Vagina (tissue), 2 donors: ENCODE results near the gene LMO7. TPM values are rescaled to one million over a fixed set of nuclear protein-coding genes. Genes with fewer than 3 reads are reported as not detected.

Experiments used
- DNase-seq, 2 donors: peaks; one replicate each; pipeline ENCODE4 v3.0.0-alpha.2; 2017; ENCODE audit errors: extremely low spot score in 2 of 2
- H3K27ac ChIP-seq: fragments of 200-600 bp; sonication (generic); one replicate; pipeline ENCODE4 v1.5.1; 2019
- H3K27me3 ChIP-seq: fragments of 200-600 bp; sonication (generic); one replicate; pipeline ENCODE4 v1.5.1; 2019
- H3K36me3 ChIP-seq, 2 donors: fragments of 200-600 bp; sonication (generic); one replicate each; pipeline ENCODE4 v1.5.1; 2017 to 2019
- H3K4me1 ChIP-seq: fragments of 200-600 bp; sonication (generic); one replicate; pipeline ENCODE4 v1.5.1; 2019
- H3K4me3 ChIP-seq, 2 donors: fragments of 200-600 bp; sonication (generic); 1 replicate in 1 of 2; 2 replicates in 1 of 2; pipeline ENCODE4 v1.5.1; 2016 to 2019
- H3K9me3 ChIP-seq: fragments of 200-600 bp; sonication (generic); one replicate; pipeline ENCODE4 v1.5.1; 2019
- CTCF ChIP-seq, 3 experiments: fragments of 450-650 bp in 2 of 3; fragments of 200-600 bp in 1 of 3; sonication (generic) in 1 of 3; IDR thresholded peaks; one replicate each; pipeline ENCODE4 v1.5.1; 2017 to 2019; ENCODE audit warnings: antibody characterized with exemption in 3 of 3, mild to moderate bottlenecking in 2 of 3, moderate library complexity in 2 of 3
- POLR2A ChIP-seq, 2 donors: fragments of 450-650 bp; IDR thresholded peaks; one replicate each; pipeline ENCODE4 v1.6.1; 2017; ENCODE audit warnings: antibody characterized with exemption in 2 of 2, mild to moderate bottlenecking in 2 of 2, moderate library complexity in 2 of 2
- POLR2AphosphoS5 ChIP-seq, 2 donors: sonication (generic); formaldehyde crosslinking; IDR thresholded peaks; one replicate each; pipeline ENCODE4 v1.9.0; 2017; ENCODE audit warnings: antibody characterized with exemption in 2 of 2, mild to moderate bottlenecking in 2 of 2, low read depth in 1 of 2; ENCODE audit not compliant: insufficient read depth in 1 of 2
- intact Hi-C: fragments of 100-400 bp; cut with DNase I; formaldehyde crosslinking; loops from one replicate; pipeline ENCODE4 v1.15.1; 2023
- total RNA-seq: library from RNA; depleted of rRNA; stranded (reverse); fragments of >200 nt; gene quantifications from one replicate; pipeline ENCODE4 v1.2.3, GENCODE V29; 2016

Gene LMO7
- total RNA-seq, 1 donor from 2014 or later, result 85.4 TPM

- H3K36me3 ChIP-seq, result no peaks in the 10 kb centered on the region
- intact Hi-C loops, result no loop called here
- no peak overlapping the region for H3K27ac ChIP-seq
- no peak for DNase-seq
- no peaks in the 10 kb centered on the region for H3K27me3 ChIP-seq
- no peak overlapping the region for H3K4me3 ChIP-seq
- no peak for TF ChIP-seq POLR2A (IDR thresholded peaks at IDR 0.05)
- TF ChIP-seq CTCF (IDR thresholded peaks at IDR 0.05), result no peak
- TF ChIP-seq POLR2AphosphoS5 (IDR thresholded peaks at IDR 0.05; ENCODE audit: insufficient read depth in 1 of 2, low read depth in 1 of 2), result no peak
- no peaks in the 10 kb centered on the region for H3K4me1 ChIP-seq
- no peaks in the 10 kb centered on the region for H3K9me3 ChIP-seq
These were observed 46.2 kb downstream of the LMO7 start for GRCh38 chr13:75682326-75682725.

GRCh38 chr13:75685239-75685697 lies 49.1 kb downstream of the LMO7 start:
- Histone ChIP-seq H3K27ac (no peak overlapping the region), H3K4me3 (no peak overlapping the region), H3K9me3 (no peaks in the 10 kb centered on the region), H3K4me1 (no peaks in the 10 kb centered on the region), H3K27me3 (no peaks in the 10 kb centered on the region), H3K36me3 (no peaks in the 10 kb centered on the region)
- no peak for DNase-seq
- no peak for TF ChIP-seq CTCF (IDR thresholded peaks at IDR 0.05)
- TF ChIP-seq POLR2A (IDR thresholded peaks at IDR 0.05), result no peak
- no peak for TF ChIP-seq POLR2AphosphoS5 (IDR thresholded peaks at IDR 0.05; ENCODE audit: insufficient read depth in 1 of 2, low read depth in 1 of 2)
- intact Hi-C loops, result no loop called here

- H3K36me3 ChIP-seq, result no peaks in the 10 kb centered on the region
- intact Hi-C loops, result no loop called here
- DNase-seq, result no peak
These were observed 51.1 kb downstream of the LMO7 start for GRCh38 chr13:75687150-75687763.

GRCh38 chr13:75689686-75690085 lies 53.6 kb downstream of the LMO7 start:
- no peak for DNase-seq
- no peaks in the 10 kb centered on the region for H3K9me3 ChIP-seq
- no peak overlapping the region for H3K27ac ChIP-seq
- H3K4me1 ChIP-seq, result no peaks in the 10 kb centered on the region
- TF ChIP-seq POLR2AphosphoS5 (IDR thresholded peaks at IDR 0.05; ENCODE audit: insufficient read depth in 1 of 2, low read depth in 1 of 2), result no peak
- TF ChIP-seq POLR2A (IDR thresholded peaks at IDR 0.05), result no peak
- no peak for TF ChIP-seq CTCF (IDR thresholded peaks at IDR 0.05)
- no peaks in the 10 kb centered on the region for H3K27me3 ChIP-seq
- H3K36me3 ChIP-seq, result no peaks in the 10 kb centered on the region
- H3K4me3 ChIP-seq, result no peak overlapping the region
- intact Hi-C loops, result loop anchor here (10.0 kb wide), 1 partner anchor 795 kb away; no protein-coding TSS in a partner anchor

More at GRCh38 chr13:75687150-75687763, 51.1 kb downstream of the LMO7 start:
- H3K9me3 ChIP-seq, result no peaks in the 10 kb centered on the region
- no peak overlapping the region for H3K4me3 ChIP-seq
- no peak for TF ChIP-seq POLR2A (IDR thresholded peaks at IDR 0.05)
- no peak for TF ChIP-seq CTCF (IDR thresholded peaks at IDR 0.05)
- TF ChIP-seq POLR2AphosphoS5 (IDR thresholded peaks at IDR 0.05; ENCODE audit: insufficient read depth in 1 of 2, low read depth in 1 of 2), result no peak
- no peaks in the 10 kb centered on the region for H3K27me3 ChIP-seq
- H3K27ac ChIP-seq, result no peak overlapping the region
- no peaks in the 10 kb centered on the region for H3K4me1 ChIP-seq

- H3K4me3 ChIP-seq, result no peak overlapping the region
- H3K36me3 ChIP-seq, result no peaks in the 10 kb centered on the region
- no peaks in the 10 kb centered on the region for H3K4me1 ChIP-seq
- no peak for DNase-seq
- H3K27me3 ChIP-seq, result no peaks in the 10 kb centered on the region
- intact Hi-C loops, result loop anchor here (10.0 kb wide), 1 partner anchor 794 kb away; no protein-coding TSS in a partner anchor
- H3K27ac ChIP-seq, result no peak overlapping the region
- no peaks in the 10 kb centered on the region for H3K9me3 ChIP-seq
- TF ChIP-seq POLR2AphosphoS5 (IDR thresholded peaks at IDR 0.05; ENCODE audit: insufficient read depth in 1 of 2, low read depth in 1 of 2), result no peak
- no peak for TF ChIP-seq CTCF (IDR thresholded peaks at IDR 0.05)
- no peak for TF ChIP-seq POLR2A (IDR thresholded peaks at IDR 0.05)
These were observed 54.5 kb downstream of the LMO7 start for GRCh38 chr13:75690607-75691006.
